ENCODE results near the gene AMDHD2. TPM values are rescaled to one million over a fixed set of nuclear protein-coding genes. Genes with fewer than 3 reads are reported as not detected.
"Not testable (repeated sequence)": the region's sequence is repeated elsewhere in the genome, so short reads cannot be mapped to it uniquely, and the experiment has no call there.

The AMDHD2 gene
- total RNA-seq, 4 donors from 2014 or later, result 20.0 to 33.2 (median 26.4) TPM

- DNase-seq (ENCODE audit: extremely low spot score); H3K9me3 ChIP-seq; H3K27me3 ChIP-seq; intact Hi-C loops (cut with DNase I); H3K4me3 ChIP-seq; H3K36me3 ChIP-seq: not testable (repeated sequence)
- H3K27ac ChIP-seq (replicated peaks in 1 of 4), result peak overlapping the region in 1 of 4 donors; percentile 36
- WGBS, result 51% methylated on average over 13 of the region's 14 CpGs
- H3K4me1 ChIP-seq, result peaks cover 33 to 71% (median 63%) of the 10 kb centered on the region in 4 donors
- TF ChIP-seq CTCF (IDR thresholded peaks at IDR 0.05), result peak in 2 of 3 experiments; percentile 33 to 48
Measured at GRCh38 chr16:2539845-2540458, 19.8 kb downstream of the AMDHD2 start.

- WGBS, result 30% methylated on average over 3 of the region's 4 CpGs
- H3K27me3 ChIP-seq; H3K27ac ChIP-seq (replicated peaks in 1 of 4); H3K9me3 ChIP-seq; DNase-seq (ENCODE audit: extremely low spot score); H3K4me3 ChIP-seq; H3K36me3 ChIP-seq; intact Hi-C loops (cut with DNase I): not testable (repeated sequence)
- H3K4me1 ChIP-seq, result peaks cover 33 to 70% (median 65%) of the 10 kb centered on the region in 4 donors
Measured at GRCh38 chr16:2540912-2541311, 20.7 kb downstream of the AMDHD2 start.

- H3K9me3 ChIP-seq; H3K4me3 ChIP-seq; intact Hi-C loops (cut with DNase I); DNase-seq (ENCODE audit: extremely low spot score); H3K27me3 ChIP-seq; H3K27ac ChIP-seq (replicated peaks in 1 of 4); H3K36me3 ChIP-seq: not testable (repeated sequence)
- WGBS, result 73% methylated on average over 4 of the region's 6 CpGs
- H3K4me1 ChIP-seq, result peaks cover 35 to 70% (median 65%) of the 10 kb centered on the region in 4 donors
Measured at GRCh38 chr16:2541409-2541808, 21.2 kb downstream of the AMDHD2 start.

- H3K27me3 ChIP-seq; H3K4me3 ChIP-seq; intact Hi-C loops (cut with DNase I); H3K9me3 ChIP-seq; H3K27ac ChIP-seq (replicated peaks in 1 of 4); H3K36me3 ChIP-seq; DNase-seq (ENCODE audit: extremely low spot score): not testable (repeated sequence)
- H3K4me1 ChIP-seq, result peaks cover 27 to 60% (median 55%) of the 10 kb centered on the region in 4 donors
- WGBS, result 88% methylated on average over 14 of the region's 14 CpGs
Measured at GRCh38 chr16:2543771-2544170, 23.6 kb downstream of the AMDHD2 start.

- no CpG with 5 or more reads among the region's 14 CpGs for WGBS
- DNase-seq (ENCODE audit: extremely low spot score); H3K9me3 ChIP-seq; H3K27ac ChIP-seq (replicated peaks in 1 of 4); H3K27me3 ChIP-seq; intact Hi-C loops (cut with DNase I); H3K4me3 ChIP-seq; H3K36me3 ChIP-seq: not testable (repeated sequence)
- peaks cover 2 to 20% (median 15%) of the 10 kb centered on the region in 4 donors for H3K4me1 ChIP-seq
Measured at GRCh38 chr16:2550283-2550878, 30.2 kb downstream of the AMDHD2 start.

- H3K9me3 ChIP-seq; H3K4me1 ChIP-seq; H3K27ac ChIP-seq (replicated peaks in 1 of 4); H3K36me3 ChIP-seq; DNase-seq (ENCODE audit: extremely low spot score); H3K4me3 ChIP-seq; intact Hi-C loops (cut with DNase I); H3K27me3 ChIP-seq: not testable (repeated sequence)
- 63% methylated on average over 16 of the region's 17 CpGs for WGBS
Measured at GRCh38 chr16:2551420-2551889, 31.3 kb downstream of the AMDHD2 start.

- H3K4me3 ChIP-seq; H3K27ac ChIP-seq (replicated peaks in 1 of 4); H3K9me3 ChIP-seq; H3K36me3 ChIP-seq; H3K4me1 ChIP-seq; H3K27me3 ChIP-seq; intact Hi-C loops (cut with DNase I); DNase-seq (ENCODE audit: extremely low spot score): not testable (repeated sequence)
- WGBS, result no CpG with 5 or more reads among the region's 13 CpGs
Measured at GRCh38 chr16:2554709-2555425, 34.7 kb downstream of the AMDHD2 start.

- DNase-seq (ENCODE audit: extremely low spot score); H3K27me3 ChIP-seq; H3K27ac ChIP-seq (replicated peaks in 1 of 4); H3K4me3 ChIP-seq; H3K36me3 ChIP-seq; H3K4me1 ChIP-seq; H3K9me3 ChIP-seq; intact Hi-C loops (cut with DNase I): not testable (repeated sequence)
- no CpG with 5 or more reads among the region's 15 CpGs for WGBS
Measured at GRCh38 chr16:2557150-2557549, 37.0 kb downstream of the AMDHD2 start.

GRCh38 chr16:2560131-2560797, 40.1 kb downstream of the AMDHD2 start:
- H3K36me3 ChIP-seq; H3K4me3 ChIP-seq; DNase-seq (ENCODE audit: extremely low spot score); intact Hi-C loops (cut with DNase I); H3K9me3 ChIP-seq; H3K4me1 ChIP-seq; H3K27ac ChIP-seq (replicated peaks in 1 of 4); H3K27me3 ChIP-seq: not testable (repeated sequence)
- WGBS, result 73% methylated on average over 8 of the region's 17 CpGs
